ENCODE results near the gene QRICH2.
"Not testable (repeated sequence)": the region's sequence is repeated elsewhere in the genome, so short reads cannot be mapped to it uniquely, and the experiment has no call there.

Gene QRICH2

GRCh38 chr17:76331083-76331482 is 23.0 kb upstream of the QRICH2 start:
- DNase-seq (ENCODE audit: low read depth): no peak

- no peak for DNase-seq (ENCODE audit: low read depth)
Measured at GRCh38 chr17:76329664-76330063, 21.6 kb upstream of the QRICH2 start.

- DNase-seq (ENCODE audit: low read depth): no peak
Measured at GRCh38 chr17:76327696-76328095, 19.6 kb upstream of the QRICH2 start.

GRCh38 chr17:76326306-76326705 is 18.2 kb upstream of the QRICH2 start:
- DNase-seq (ENCODE audit: low read depth): no peak

GRCh38 chr17:76318586-76318985 is 10.5 kb upstream of the QRICH2 start:
- no peak for DNase-seq (ENCODE audit: low read depth)

- DNase-seq (ENCODE audit: low read depth): no peak
Measured at GRCh38 chr17:76317535-76317934, 9.5 kb upstream of the QRICH2 start.

GRCh38 chr17:76314392-76315227 is 6.5 kb upstream of the QRICH2 start:
- no peak for DNase-seq (ENCODE audit: low read depth)

GRCh38 chr17:76312735-76313134 is 4.7 kb upstream of the QRICH2 start:
- no peak for DNase-seq (ENCODE audit: low read depth)

GRCh38 chr17:76309461-76309860 is 1.4 kb upstream of the QRICH2 start:
- DNase-seq (ENCODE audit: low read depth): no peak

GRCh38 chr17:76307299-76307965 is 644 bp downstream of the QRICH2 start:
- DNase-seq (ENCODE audit: low read depth): no peak

- DNase-seq (ENCODE audit: low read depth): not testable (repeated sequence)
Measured at GRCh38 chr17:76305135-76305454, 3.0 kb downstream of the QRICH2 start.

GRCh38 chr17:76304226-76305134 is 3.6 kb downstream of the QRICH2 start:
- DNase-seq (ENCODE audit: low read depth): no peak

GRCh38 chr17:76297436-76297835 is 10.6 kb downstream of the QRICH2 start:
- DNase-seq (ENCODE audit: low read depth): no peak

- no peak for DNase-seq (ENCODE audit: low read depth)
Measured at GRCh38 chr17:76296889-76297288, 11.2 kb downstream of the QRICH2 start.

- no peak for DNase-seq (ENCODE audit: low read depth)
Measured at GRCh38 chr17:76296186-76296585, 11.9 kb downstream of the QRICH2 start.

GRCh38 chr17:76293106-76293505 is 15.0 kb downstream of the QRICH2 start:
- DNase-seq (ENCODE audit: low read depth): no peak

GRCh38 chr17:76292567-76292966 is 15.5 kb downstream of the QRICH2 start:
- DNase-seq (ENCODE audit: low read depth): no peak

- DNase-seq (ENCODE audit: low read depth): no peak
Measured at GRCh38 chr17:76281573-76282371, 26.3 kb downstream of the QRICH2 start.

- DNase-seq (ENCODE audit: low read depth): no peak
Measured at GRCh38 chr17:76280650-76281049, 27.4 kb downstream of the QRICH2 start.

- no peak for DNase-seq (ENCODE audit: low read depth)
Measured at GRCh38 chr17:76279742-76280287, 28.3 kb downstream of the QRICH2 start.

GRCh38 chr17:76278952-76279741 is 28.9 kb downstream of the QRICH2 start:
- DNase-seq (ENCODE audit: low read depth): peak; percentile 87

Data from stimulated activated CD8-positive, alpha-beta memory T cell treated with anti-CD3 and anti-CD28 coated beads, Interleukin-15, amount 100 ng/mL, for 24 hours (primary cell).